ENCODE measurements around the gene RAI1. TPM values are rescaled to one million over a fixed set of nuclear protein-coding genes. Genes with fewer than 3 reads are reported as not detected.

The RAI1 gene
- total and polyA plus RNA-seq, 2 of the 8 experiments (the other 6 are each of a cell fraction or from before 2014, with no cell fraction given): 0.39 to 1.2 TPM

- WGBS, 2 experiments (ENCODE audit: extremely low coverage in 1 of 2, insufficient coverage in 1 of 2, insufficient read length in 1 of 2, insufficient replicate concordance in 2 of 2, low coverage in 1 of 2, low lambda C conversion rate in 2 of 2, missing lambda C conversion rate in 1 of 2): 81% methylated on average over 8 of the region's 8 CpGs; no CpG with 5 or more reads in 1 of the 2 experiments
- Histone ChIP-seq H3K18ac (ENCODE audit: extremely low read depth, low read length) (no peak overlapping the region), H2BK5ac (ENCODE audit: low read depth, low read length) (0 out of 2 replicates have a peak overlapping the region, but pooled peaks have one; percentile 21), H4K8ac (ENCODE audit: extremely low read depth, insufficient read depth, low read length) (no peak overlapping the region; the same call in 1 of the 2 replicates), H3K27me3 (replicated peaks in 1 of 4; ENCODE audit: control insufficient read depth in 3 of 4, extremely low read depth in 1 of 4, insufficient read depth in 3 of 4, low read length in 3 of 4) (peaks cover 0 to 15% (median 6%) of the 10 kb centered on the region in 4 experiments; a peak in 5 of 7 replicates), H3K79me1 (ENCODE audit: low read depth, low read length) (no peaks in the 10 kb centered on the region), H3K4me1 (replicated peaks in 1 of 4; ENCODE audit: control insufficient read depth in 3 of 4, insufficient read depth in 4 of 4, low read length in 3 of 4) (peaks cover 7 to 39% (median 29%) of the 10 kb centered on the region in 4 experiments), H3K23ac (ENCODE audit: insufficient read length) (no peak overlapping the region), H3K14ac (ENCODE audit: insufficient read length) (no peak overlapping the region), H4K20me1 (replicated peaks in 1 of 2; ENCODE audit: control insufficient read depth in 1 of 2, insufficient read depth in 2 of 2, low read length in 2 of 2) (no peaks in the 10 kb centered on the region), H2BK20ac (ENCODE audit: low read length) (0 out of 2 replicates have a peak overlapping the region, but pooled peaks have one; percentile 37), H3K4me3 (ENCODE audit: extremely low read depth in 1 of 4, insufficient read depth in 2 of 4, low read depth in 3 of 4, low read length in 4 of 4) (no peak overlapping the region), H3K4me2 (ENCODE audit: insufficient read depth in 1 of 2, low read depth in 2 of 2, low read length in 2 of 2) (no peak overlapping the region), H2BK15ac (ENCODE audit: low read length) (peak overlapping the region; percentile 34; the same call in 1 of the 2 replicates), H3K9me3 (ENCODE audit: insufficient read depth in 2 of 2, low read depth in 1 of 2, low read length in 1 of 2) (no peaks in the 10 kb centered on the region), H4K91ac (replicated peaks; ENCODE audit: insufficient read length, low read length) (peak overlapping the region; percentile 34), H3K56ac (replicated peaks; ENCODE audit: insufficient read length, low read depth, low read length) (no peak overlapping the region), H3K4ac (replicated peaks; ENCODE audit: insufficient read length, low read depth, low read length) (peak overlapping the region; percentile 66), H3K9ac (replicated peaks in 1 of 4; ENCODE audit: extremely low read depth in 1 of 4, low read depth in 3 of 4, low read length in 3 of 4) (no peak overlapping the region), H2BK120ac (replicated peaks; ENCODE audit: low read depth, low read length) (no peak overlapping the region), H2BK12ac (ENCODE audit: low read depth, low read length) (peak overlapping the region; percentile 94; the same call in 1 of the 2 replicates), H3K23me2 (ENCODE audit: low read depth, low read length) (no peaks in the 10 kb centered on the region), H3K27ac (ENCODE audit: low read depth, low read length) (no peak overlapping the region), H2AK5ac (ENCODE audit: low read depth, low read length) (no peak overlapping the region), H3K36me3 (ENCODE audit: control insufficient read depth in 2 of 4, insufficient read depth in 4 of 4, low read length in 3 of 4) (no peaks in the 10 kb centered on the region), H2AFZ (ENCODE audit: low read length) (no peak overlapping the region), H3K79me2 (ENCODE audit: control insufficient read depth in 1 of 2, insufficient read depth in 2 of 2, low read length in 2 of 2) (no peaks in the 10 kb centered on the region), H4K5ac (ENCODE audit: insufficient read length, low read depth, low read length) (no peak overlapping the region)
- POLR2A ChIA-PET (ENCODE audit: partially characterized antibody): interaction anchor here (0.9 to 3.8 kb wide), 5 partner anchors 10 to 101 kb away, joined by 3 to 13 read pairs (median 3); no protein-coding TSS in a partner anchor
- TF ChIP-seq HDAC6 (IDR thresholded peaks at IDR 0.05; ENCODE audit: low read depth, low read length) (no peak), PHF8 (conservative IDR thresholded peaks at IDR 0.05; ENCODE audit: low read depth, low read length) (no peak), EZH2 (IDR thresholded peaks at IDR 0.05; ENCODE audit: low read depth, low read length, severe bottlenecking) (no peak), GTF2F1 (IDR thresholded peaks at IDR 0.05; ENCODE audit: borderline replicate concordance, low read depth, low read length) (no peak), RAD21 (IDR thresholded peaks at IDR 0.05 in 1 of 2, conservative IDR thresholded peaks at IDR 0.05 in 1 of 2; ENCODE audit: low read depth in 2 of 2, low read length in 2 of 2) (no peak)
- CTCF ChIA-PET (ENCODE audit: partially characterized antibody): interaction anchor here (0.6 to 6.1 kb wide), 9 partner anchors 9 to 248 kb away, joined by 3 to 79 read pairs (median 5); partner anchors contain the start of gene RAI1
- FAIRE-seq (no peak), DNase-seq (ENCODE audit: low read depth in 1 of 2, low spot score in 2 of 2) (no peak)
Observed at GRCh38 chr17:17738901-17739300, 57.6 kb downstream of the RAI1 start.

Measured in H1 (cell line).